ENCODE data around the gene MBNL1.

Gene MBNL1

GRCh38 chr3:152376351-152377183 is 107.8 kb downstream of the MBNL1 start:
- no peak for TF ChIP-seq CTCF (IDR thresholded peaks at IDR 0.05; ENCODE audit: borderline replicate concordance, control extremely low read depth, extremely low read depth, insufficient read depth, missing control alignments)

DNA sequence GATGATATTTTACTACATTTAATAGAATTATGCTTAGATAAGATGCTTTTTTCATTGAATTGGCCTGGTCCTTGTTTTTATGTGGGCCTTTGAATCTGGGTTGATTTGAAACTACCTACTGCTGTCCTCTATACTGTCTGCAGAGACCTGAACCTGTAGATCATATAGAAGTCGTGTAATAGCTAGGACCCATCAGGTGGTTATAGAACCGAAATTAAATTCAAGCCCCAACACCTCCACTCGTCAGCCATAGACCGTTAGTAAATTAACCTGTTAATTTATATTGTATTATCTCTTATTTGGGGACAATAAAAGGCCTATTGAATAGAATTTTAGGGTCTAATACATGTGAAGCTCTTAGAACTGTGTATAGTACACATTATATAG is 108.4 kb downstream of the MBNL1 start:
- no peak for TF ChIP-seq CTCF (IDR thresholded peaks at IDR 0.05; ENCODE audit: borderline replicate concordance, control extremely low read depth, extremely low read depth, insufficient read depth, missing control alignments)
- in situ Hi-C loops (cut with MboI; ENCODE audit: low sequenced_read_pairs, unreplicated experiment): no loop called here
- DNase-seq (ENCODE audit: low spot score): no peak

More at GRCh38 chr3:152376351-152377183, 107.8 kb downstream of the MBNL1 start:
- DNase-seq (ENCODE audit: low spot score): peak; percentile 21
- in situ Hi-C loops (cut with MboI; ENCODE audit: low sequenced_read_pairs, unreplicated experiment): no loop called here

GRCh38 chr3:152379415-152380042 is 110.8 kb downstream of the MBNL1 start:
- no peak for DNase-seq (ENCODE audit: low spot score)
- in situ Hi-C loops (cut with MboI; ENCODE audit: low sequenced_read_pairs, unreplicated experiment): no loop called here
- no peak for TF ChIP-seq CTCF (IDR thresholded peaks at IDR 0.05; ENCODE audit: borderline replicate concordance, control extremely low read depth, extremely low read depth, insufficient read depth, missing control alignments)

DNA sequence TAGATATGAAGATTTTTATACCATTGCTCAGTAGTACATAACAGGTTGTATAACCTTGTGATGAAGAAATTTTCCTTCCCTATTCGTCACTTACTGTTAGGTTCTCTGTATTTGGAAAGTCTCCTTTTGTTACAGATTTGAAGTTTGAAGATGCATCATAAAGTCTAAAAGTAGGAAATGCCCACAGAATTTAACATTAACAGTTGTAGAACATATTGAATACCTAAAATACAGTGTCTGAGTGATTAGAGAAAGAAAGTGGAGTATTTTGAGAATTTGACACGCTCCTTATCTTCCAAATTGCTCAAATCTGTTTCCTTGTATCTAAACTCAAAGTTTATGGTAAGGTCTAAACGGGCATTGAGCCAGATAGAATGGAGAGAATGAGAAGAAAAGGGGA is 111.3 kb downstream of the MBNL1 start:
- DNase-seq (ENCODE audit: low spot score): no peak
- no peak for TF ChIP-seq CTCF (IDR thresholded peaks at IDR 0.05; ENCODE audit: borderline replicate concordance, control extremely low read depth, extremely low read depth, insufficient read depth, missing control alignments)
- in situ Hi-C loops (cut with MboI; ENCODE audit: low sequenced_read_pairs, unreplicated experiment): no loop called here

DNA sequence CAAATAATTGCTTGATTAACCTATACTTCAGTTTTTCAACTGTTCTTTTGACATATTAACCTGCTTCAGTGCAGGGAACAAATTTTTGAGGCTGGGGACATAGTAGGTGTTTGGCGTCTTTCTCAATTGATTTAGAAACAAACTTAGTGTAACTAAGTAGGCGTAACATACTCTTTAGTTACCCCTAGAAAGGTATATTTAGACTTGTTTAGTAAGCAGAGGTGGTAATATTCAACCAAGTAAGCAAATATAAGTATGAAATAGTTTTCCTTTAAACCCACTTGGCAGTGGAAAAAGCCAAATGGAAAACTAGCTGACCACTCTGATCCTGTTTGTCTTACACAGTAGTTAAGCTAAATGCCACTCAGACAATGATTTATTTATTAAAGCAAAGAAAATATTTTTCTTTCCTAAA is 113.2 kb downstream of the MBNL1 start:
- DNase-seq (ENCODE audit: low spot score): no peak
- in situ Hi-C loops (cut with MboI; ENCODE audit: low sequenced_read_pairs, unreplicated experiment): no loop called here
- no peak for TF ChIP-seq CTCF (IDR thresholded peaks at IDR 0.05; ENCODE audit: borderline replicate concordance, control extremely low read depth, extremely low read depth, insufficient read depth, missing control alignments)

DNA sequence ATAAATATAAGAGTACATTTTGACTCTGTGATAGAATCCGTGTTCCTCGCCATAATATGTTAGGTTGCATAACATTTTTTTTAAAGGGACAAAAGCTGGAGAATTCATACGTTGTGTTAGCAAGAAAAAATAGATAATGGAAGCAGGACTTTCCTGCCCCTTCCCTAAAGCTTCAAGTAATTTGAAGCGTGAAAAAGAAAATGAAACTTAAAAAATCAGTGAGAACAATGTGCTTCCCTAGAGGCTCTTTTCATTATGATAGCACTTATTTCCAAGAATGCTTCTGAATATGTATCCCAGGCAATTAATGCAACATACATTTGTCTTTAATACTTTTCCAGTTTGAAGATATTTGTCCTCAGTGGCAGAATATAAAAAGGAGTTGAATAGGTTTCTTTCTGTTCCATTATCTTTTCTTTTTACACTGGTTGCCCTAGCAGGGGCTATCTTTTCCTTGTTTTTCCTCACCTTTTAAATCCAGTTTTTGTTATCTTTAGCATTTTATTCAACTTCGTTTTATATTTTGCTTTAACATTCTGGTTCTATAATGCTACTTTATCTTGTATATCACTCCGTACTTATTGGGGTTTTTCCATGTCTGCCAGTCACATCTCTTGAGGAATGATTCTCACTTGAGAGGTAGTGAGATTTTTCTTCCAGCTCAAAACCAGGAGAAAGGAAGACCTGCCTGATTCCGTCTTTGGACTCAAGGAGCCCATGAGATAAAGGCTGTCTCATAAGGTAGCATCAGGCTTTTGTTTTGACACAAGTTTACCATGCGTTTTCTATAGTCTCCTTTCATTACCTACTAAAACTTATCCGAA is 113.8 kb downstream of the MBNL1 start:
- no peak for DNase-seq (ENCODE audit: low spot score)
- in situ Hi-C loops (cut with MboI; ENCODE audit: low sequenced_read_pairs, unreplicated experiment): no loop called here
- no peak for TF ChIP-seq CTCF (IDR thresholded peaks at IDR 0.05; ENCODE audit: borderline replicate concordance, control extremely low read depth, extremely low read depth, insufficient read depth, missing control alignments)

All from GM13976 (cell line).